Pons (tissue), 1 donor: ENCODE data around the gene VAMP3.

Source experiments
- DNase-seq: peaks from one replicate; pipeline ENCODE4 v3.0.0-alpha.2; 2016; ENCODE audit warnings: low spot score

VAMP3 gene

DNA sequence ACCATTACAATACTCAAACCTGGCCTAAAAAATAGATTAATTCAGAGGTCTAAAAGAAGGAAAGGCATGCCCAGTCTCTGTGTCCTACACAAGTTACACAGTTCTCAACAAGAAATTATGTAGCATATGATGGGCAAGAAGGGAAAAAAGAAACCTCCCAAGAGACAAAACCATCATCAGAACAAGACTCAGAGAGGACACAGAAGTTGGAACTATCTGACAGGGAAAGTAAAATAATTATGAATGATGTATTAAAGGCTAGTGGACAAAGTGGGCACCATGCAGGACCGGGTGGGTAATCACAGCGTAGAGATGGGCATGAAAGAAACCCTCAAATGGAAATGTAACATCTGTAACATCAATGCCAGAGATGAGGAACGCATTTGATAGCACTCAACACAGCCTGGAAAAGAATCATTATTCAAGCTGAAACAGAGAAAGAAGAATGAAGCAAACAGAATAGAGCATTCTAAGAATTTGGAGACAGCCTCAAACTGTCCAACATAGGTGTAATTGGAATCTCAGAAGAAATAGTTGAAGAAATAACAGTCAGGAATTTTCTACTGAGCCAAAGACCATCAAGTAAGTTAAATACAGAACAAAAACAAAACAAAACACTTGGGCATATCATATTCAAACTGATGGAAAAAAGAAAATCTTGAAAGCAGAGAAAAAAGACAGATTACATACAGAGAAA, 42.7 kb downstream of the VAMP3 start:
- no peak for DNase-seq

DNA sequence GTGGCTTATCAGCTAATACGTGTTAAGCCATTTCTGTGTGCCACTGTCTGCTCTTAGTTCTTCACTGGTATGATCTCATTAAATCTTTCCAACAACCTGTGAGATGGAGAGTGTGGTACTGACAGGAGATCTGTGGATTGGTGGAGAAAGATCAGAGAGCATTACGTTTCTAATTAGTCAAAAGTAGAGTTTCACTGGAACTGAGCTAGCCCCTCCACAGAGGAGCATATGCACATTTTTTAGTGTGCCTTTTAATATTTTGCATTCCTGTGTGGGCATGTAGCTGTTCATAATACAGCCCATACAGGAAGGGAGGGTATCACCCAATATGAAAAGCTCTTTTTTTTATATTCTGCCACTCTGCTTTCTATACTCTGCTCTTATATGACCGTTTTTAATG, 50.2 kb downstream of the VAMP3 start:
- no peak for DNase-seq

DNA sequence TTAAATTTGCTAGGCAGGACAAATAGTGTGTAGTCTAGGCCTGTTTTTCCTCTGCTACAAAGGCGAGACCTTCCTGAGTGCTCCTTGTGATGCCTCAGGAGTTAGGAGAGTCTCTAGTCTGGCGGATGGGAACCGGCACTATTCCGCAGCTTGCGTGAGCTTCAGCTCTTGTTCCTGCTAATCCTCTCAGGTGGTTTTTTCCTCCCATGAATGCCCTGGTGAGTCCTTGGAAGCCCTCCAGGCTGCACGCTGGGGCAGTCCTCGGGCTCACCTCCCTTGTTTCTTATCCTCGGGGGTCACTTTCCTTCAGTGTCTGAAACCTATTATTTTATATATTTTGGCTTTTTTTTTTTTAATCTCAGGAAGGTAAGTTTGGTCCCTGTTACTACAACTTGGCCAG, 53.6 kb downstream of the VAMP3 start:
- no peak for DNase-seq

DNA sequence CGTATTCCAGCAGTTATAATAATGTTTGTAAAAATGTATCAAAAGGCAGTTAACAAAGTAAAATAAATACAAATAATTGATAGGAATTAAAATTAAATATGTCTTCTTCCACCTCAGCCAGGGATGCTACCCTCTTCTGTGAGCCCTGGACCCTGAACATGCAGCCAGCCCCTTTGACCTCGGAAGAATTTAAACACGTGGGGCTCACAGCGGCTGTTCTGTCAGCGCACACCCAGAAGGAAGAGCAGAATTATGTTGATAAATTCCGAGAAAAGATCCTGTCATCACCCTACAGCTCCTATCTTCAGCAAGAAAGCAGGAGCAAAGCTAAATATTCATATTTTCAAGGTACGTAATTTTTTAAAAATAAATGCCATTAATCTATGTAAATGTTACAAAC, 55.3 kb downstream of the VAMP3 start:
- DNase-seq: no peak

DNA sequence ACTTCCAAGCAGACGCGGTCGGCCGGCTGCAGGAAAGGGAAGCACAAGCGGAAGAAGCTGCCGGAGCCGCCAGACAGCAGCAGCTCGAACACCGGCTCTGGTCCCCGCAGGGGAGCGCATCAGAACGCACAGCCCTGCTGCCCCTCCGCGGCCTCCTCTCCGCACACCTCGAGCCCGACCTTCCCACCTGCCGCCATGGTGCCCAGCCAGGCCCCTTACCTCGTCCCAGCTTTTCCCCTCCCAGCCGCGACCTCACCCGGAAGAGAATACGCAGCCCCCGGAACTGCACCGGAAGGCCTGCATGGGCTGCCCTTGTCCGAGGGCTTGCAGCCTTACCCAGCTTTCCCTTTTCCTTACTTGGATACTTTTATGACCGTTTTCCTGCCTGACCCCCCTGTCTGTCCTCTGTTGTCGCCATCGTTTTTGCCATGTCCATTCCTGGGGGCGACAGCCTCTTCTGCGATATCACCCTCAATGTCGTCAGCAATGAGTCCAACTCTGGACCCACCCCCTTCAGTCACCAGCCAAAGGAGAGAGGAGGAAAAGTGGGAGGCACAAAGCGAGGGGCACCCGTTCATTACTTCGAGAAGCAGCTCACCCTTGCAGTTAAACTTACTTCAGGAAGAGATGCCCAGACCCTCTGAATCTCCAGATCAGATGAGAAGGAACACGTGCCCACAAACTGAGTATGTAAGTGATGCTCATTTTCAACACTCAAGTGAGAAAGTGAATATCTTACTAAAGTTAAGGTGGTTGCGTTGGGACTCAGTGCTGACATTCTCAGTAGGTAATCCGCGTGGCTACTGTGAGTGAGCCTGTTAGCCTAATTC, 56.2 kb downstream of the VAMP3 start:
- no peak for DNase-seq
